Mononuclear cell (primary cell): ENCODE data around the gene MAL. TPM values are rescaled to one million over a fixed set of nuclear protein-coding genes. Genes with fewer than 3 reads are reported as not detected.
"Not testable (repeated sequence)": the region's sequence is repeated elsewhere in the genome, so short reads cannot be mapped to it uniquely, and the experiment has no call there.

ENCODE experiments used
- H3K27me3 ChIP-seq: 2 replicates; pipeline ENCODE4 v1.6.0; 2011; ENCODE audit warnings: low read length, control low read depth; ENCODE audit not compliant: insufficient read depth
- H3K4me1 ChIP-seq: 2 replicates; pipeline ENCODE4 v1.5.1; 2011; ENCODE audit warnings: mild to moderate bottlenecking, low read length, control low read depth; ENCODE audit not compliant: insufficient read depth
- H3K4me3 ChIP-seq: 2 replicates; pipeline ENCODE4 v1.5.1; 2011; ENCODE audit warnings: mild to moderate bottlenecking, low read length, moderate library complexity
- H3K9me3 ChIP-seq: 2 replicates; pipeline ENCODE4 v1.5.1; 2011; ENCODE audit warnings: low read depth, mild to moderate bottlenecking, control low read depth, low read length
- total RNA-seq: library from RNA; depleted of rRNA; stranded (reverse); fragments of >200 nt; gene quantifications from one replicate; pipeline ENCODE4 v1.2.3, GENCODE V29; 2012

Gene MAL
- total RNA-seq, 1 donor: 30.4 TPM

DNA sequence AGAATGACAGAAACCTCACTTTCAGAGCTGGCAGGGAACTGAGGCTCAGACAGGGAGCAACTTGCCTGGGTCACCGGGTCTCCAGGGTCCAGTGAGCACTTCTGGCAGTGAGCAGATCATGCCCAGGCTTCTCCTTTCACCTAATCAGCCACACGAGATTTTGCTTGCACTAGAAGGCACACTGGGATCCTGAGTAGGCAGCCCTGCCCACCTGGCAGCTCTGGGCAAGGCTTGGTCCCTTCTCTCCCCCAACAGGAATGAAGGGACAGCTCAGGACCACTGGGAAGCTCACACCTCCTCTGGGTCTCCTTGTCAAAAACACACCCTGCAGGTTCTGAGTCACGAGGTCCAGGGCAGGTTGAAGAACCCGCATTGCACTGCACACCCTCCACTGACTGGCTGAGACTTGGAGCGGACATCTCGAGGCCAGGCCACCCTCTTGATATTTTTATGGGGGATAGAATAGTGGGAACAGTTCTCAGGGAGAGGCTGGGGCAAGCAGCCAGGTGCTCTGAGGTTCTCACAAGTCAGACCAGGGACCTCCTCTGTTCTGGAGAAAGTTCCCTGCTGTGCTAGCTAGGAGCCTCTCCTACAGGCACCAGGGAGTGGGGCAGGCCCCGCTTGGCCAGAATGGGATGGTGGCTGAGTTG lies 5.7 kb downstream of the MAL start:
- Histone ChIP-seq H3K4me1 (peaks cover 22% of the 10 kb centered on the region), H3K9me3 (no peaks in the 10 kb centered on the region), H3K4me3 (no peak overlapping the region), H3K27me3 (peaks cover 11% of the 10 kb centered on the region)

DNA sequence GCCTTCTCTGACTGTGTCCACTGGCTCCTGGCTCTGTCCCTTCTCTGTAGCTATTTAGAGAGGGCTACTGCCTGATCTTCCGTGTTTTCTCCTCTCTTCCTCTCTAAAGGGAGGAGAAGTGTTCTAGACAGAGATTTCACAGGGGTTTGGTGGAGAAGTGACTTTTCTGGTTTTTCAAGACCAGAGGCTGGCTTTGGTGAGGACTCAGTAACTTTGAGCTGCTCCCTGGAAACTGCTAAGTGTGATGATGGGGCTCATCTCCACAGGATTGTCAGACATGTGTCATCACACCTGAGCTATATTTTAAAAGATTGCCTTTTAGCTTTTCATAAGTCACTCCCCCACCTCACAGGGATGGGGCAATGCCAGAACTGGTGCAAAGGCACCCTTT lies 6.2 kb downstream of the MAL start:
- H3K27me3 ChIP-seq: peaks cover 8% of the 10 kb centered on the region
- peaks cover 22% of the 10 kb centered on the region for H3K4me1 ChIP-seq
- H3K4me3 ChIP-seq: no peak overlapping the region
- H3K9me3 ChIP-seq: no peaks in the 10 kb centered on the region

DNA sequence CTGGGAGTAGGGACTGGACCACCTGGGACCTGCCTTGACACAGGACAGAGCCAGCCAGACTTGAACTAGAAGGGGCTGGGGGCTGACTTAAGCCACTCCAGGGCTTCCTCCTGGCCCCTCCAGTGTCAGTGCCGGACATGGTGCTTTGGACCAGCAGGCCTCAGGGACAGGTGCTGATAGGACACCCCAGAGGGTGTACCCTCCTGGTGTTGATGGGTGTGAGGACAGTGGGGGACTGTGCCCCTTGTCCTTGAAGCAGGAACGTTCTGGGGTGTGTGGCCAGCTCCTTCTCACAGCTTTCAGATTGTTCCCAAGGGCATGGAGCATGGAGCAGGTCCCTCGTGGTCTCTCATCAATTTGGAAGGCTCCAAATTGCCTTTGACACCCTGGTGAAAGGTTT lies 6.8 kb downstream of the MAL start:
- no peaks in the 10 kb centered on the region for H3K9me3 ChIP-seq
- H3K4me1 ChIP-seq: peaks cover 22% of the 10 kb centered on the region
- peaks cover 2% of the 10 kb centered on the region for H3K27me3 ChIP-seq
- H3K4me3 ChIP-seq: no peak overlapping the region

DNA sequence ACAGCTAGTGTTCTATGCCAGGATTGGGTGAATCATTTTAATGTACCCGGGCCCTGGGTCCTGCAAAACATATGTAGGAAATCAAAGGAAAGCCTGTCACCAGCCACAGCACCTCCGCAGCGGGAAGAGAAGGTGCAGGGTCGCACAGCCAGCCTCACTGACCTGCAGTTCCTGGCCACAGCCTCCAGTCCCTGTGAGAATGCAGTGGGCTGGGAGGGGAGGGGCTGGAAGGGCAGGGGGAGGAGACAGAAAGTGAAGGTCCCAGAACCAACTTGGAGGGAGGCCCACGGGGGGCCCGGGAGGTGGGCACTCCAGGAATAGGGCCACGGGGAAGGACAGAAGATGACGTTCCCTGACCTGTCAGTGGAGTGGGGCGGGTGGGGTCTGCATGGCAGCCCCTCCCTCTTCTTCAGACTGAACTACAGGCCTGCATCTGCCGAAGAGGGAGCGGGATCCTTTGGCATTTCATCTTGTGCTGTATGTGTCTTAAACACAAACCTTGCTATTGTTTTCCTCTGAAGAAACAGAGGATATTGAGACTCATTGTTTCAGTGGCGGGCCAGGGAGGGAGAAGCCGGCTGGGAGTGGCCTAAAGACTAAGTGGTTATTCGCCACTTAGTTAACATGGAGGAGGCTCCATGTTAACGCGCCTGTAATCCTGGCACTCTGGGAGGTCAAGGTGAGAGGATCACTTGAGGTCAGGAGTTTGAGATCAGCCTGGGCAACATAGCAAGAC lies 7.5 kb downstream of the MAL start:
- Histone ChIP-seq H3K27me3 (no peaks in the 10 kb centered on the region), H3K4me1 (peaks cover 22% of the 10 kb centered on the region), H3K4me3 (no peak overlapping the region), H3K9me3 (no peaks in the 10 kb centered on the region)

- Histone ChIP-seq H3K9me3 (no peaks in the 10 kb centered on the region), H3K4me1 (peaks cover 22% of the 10 kb centered on the region), H3K27me3 (no peaks in the 10 kb centered on the region), H3K4me3 (no peak overlapping the region)
These were observed 8.7 kb downstream of the MAL start for GRCh38 chr2:95034221-95034620.

GRCh38 chr2:95034818-95035217 lies 9.3 kb downstream of the MAL start:
- no peak overlapping the region for H3K4me3 ChIP-seq
- H3K4me1 ChIP-seq: peaks cover 21% of the 10 kb centered on the region
- H3K9me3 ChIP-seq: no peaks in the 10 kb centered on the region
- H3K27me3 ChIP-seq: no peaks in the 10 kb centered on the region

- no peak overlapping the region for H3K4me3 ChIP-seq
- H3K9me3 ChIP-seq: no peaks in the 10 kb centered on the region
- peaks cover 11% of the 10 kb centered on the region for H3K4me1 ChIP-seq
- no peaks in the 10 kb centered on the region for H3K27me3 ChIP-seq
These were observed 11.3 kb downstream of the MAL start for GRCh38 chr2:95036596-95037383.

DNA sequence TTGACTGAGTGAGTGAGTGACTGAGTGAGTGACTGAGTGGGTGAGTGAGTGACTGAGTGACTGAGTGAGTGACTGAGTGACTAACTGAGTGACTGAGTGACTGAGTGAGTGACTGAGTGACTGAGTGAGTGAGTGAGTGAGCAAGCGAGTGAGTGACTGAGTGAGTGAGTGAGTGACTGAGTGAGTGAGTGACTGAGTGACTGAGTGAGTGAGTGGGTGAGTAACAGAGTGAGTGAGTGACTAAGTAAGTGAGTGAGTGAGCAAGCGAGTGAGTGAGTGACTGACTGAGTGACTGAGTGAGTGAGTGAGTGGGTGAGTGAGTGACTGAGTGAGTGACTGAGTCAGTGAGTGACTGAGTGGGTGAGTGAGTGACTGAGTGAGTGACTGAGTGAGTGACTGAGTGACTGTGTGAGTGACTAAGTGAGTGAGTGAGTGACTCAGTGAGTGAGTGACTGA lies 11.9 kb downstream of the MAL start:
- H3K9me3 ChIP-seq: no peaks in the 10 kb centered on the region
- H3K4me3 ChIP-seq: no peak overlapping the region
- peaks cover 11% of the 10 kb centered on the region for H3K4me1 ChIP-seq
- H3K27me3 ChIP-seq: no peaks in the 10 kb centered on the region

- H3K9me3 ChIP-seq, H3K4me3 ChIP-seq, H3K27me3 ChIP-seq: not testable (repeated sequence)
- peaks cover 11% of the 10 kb centered on the region for H3K4me1 ChIP-seq
These were observed 12.5 kb downstream of the MAL start for GRCh38 chr2:95037841-95038585.

DNA sequence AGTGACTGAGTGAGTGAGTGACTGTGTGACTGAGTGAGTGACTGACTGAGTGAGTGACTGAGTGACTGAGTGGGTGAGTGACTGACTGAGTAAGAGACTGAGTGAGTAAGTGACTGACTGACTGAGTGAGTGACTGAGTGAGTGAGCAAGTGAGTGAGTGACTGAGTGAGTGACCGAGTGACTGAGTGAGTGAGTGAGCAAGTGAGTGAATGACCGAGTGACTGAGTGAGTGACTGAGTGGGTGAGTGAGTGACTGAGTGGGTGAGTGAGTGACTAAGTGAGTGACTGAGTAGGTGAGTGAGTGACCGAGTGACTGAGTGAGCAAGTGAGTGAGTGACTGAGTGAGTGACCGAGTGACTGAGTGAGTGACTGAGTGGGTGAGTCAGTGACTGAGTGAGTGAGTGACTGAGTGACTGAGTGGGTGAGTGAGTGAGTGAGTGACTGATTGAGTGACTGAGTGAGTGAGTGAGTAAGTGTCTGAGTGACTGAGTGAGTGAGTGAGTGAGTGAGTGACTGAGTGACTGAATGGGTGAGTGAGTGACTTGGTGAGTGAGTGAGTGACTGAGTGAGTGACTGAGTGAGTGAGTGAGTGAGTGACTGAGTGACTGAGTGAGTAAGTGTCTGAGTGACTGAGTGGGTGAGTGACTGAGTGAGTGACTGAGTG lies 13.3 kb downstream of the MAL start:
- no peaks in the 10 kb centered on the region for H3K27me3 ChIP-seq
- no peaks in the 10 kb centered on the region for H3K9me3 ChIP-seq
- H3K4me3 ChIP-seq: no peak overlapping the region
- H3K4me1 ChIP-seq: peaks cover 11% of the 10 kb centered on the region

GRCh38 chr2:95039363-95039762 lies 13.9 kb downstream of the MAL start:
- no peaks in the 10 kb centered on the region for H3K9me3 ChIP-seq
- peaks cover 5% of the 10 kb centered on the region for H3K4me1 ChIP-seq
- H3K27me3 ChIP-seq: no peaks in the 10 kb centered on the region
- no peak overlapping the region for H3K4me3 ChIP-seq

GRCh38 chr2:95039978-95040377 lies 14.5 kb downstream of the MAL start:
- H3K4me3 ChIP-seq: no peak overlapping the region
- no peaks in the 10 kb centered on the region for H3K27me3 ChIP-seq
- no peaks in the 10 kb centered on the region for H3K9me3 ChIP-seq
- H3K4me1 ChIP-seq: peaks cover 4% of the 10 kb centered on the region

DNA sequence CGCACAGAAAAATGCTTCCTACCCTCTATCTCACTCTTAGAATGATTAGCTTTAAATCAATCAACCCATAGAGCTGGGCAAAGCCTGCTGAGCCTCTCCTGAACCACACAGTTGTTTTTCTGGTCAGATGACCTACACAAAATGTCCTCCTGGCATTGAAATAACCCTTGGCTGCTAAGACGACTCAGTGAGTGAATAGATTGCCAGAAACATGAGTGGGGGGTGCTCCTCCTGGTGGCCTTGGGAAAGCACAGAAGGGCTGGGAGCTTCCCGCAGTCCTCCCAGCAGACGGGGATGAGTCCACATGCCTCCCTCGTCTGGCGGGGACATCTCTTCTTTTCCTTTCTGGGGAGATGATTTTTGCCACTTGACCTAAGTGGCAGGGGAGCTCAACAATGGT lies 14.9 kb downstream of the MAL start:
- Histone ChIP-seq H3K4me3 (no peak overlapping the region), H3K4me1 (no peaks in the 10 kb centered on the region), H3K9me3 (no peaks in the 10 kb centered on the region), H3K27me3 (no peaks in the 10 kb centered on the region)

GRCh38 chr2:95041060-95041823 lies 15.7 kb downstream of the MAL start:
- Histone ChIP-seq H3K27me3 (no peaks in the 10 kb centered on the region), H3K4me3 (no peak overlapping the region), H3K9me3 (no peaks in the 10 kb centered on the region), H3K4me1 (no peaks in the 10 kb centered on the region)
